IMR-90 (cell line): ENCODE measurements around the gene SPACA6. TPM values are rescaled to one million over a fixed set of nuclear protein-coding genes. Genes with fewer than 3 reads are reported as not detected.

Experiments
- ATAC-seq: fragments of 200-7000 bp; cut with Tn5 transposase; 2 replicates; pipeline ENCODE4 v1.9.1; 2020; ENCODE audit warnings: low read depth, mild to moderate bottlenecking, moderate library complexity
- BruUV-seq: library from RNA; stranded (reverse); fragments of 400-500 nt; replicated peaks from 2 replicates; lab custom pipeline; 2021; lab: Mats Ljungman, UMichigan
- CTCF ChIA-PET: fragments of 300-600 bp; formaldehyde crosslinking; extraction: SDS; loops from one replicate; lab custom pipeline; 2021; ENCODE audit warnings: antibody characterized with exemption; lab: Yijun Ruan, JAX
- POLR2A ChIA-PET: fragments of 300-600 bp; sonication (Branson Sonifier 250); formaldehyde crosslinking; loops from one replicate; lab custom pipeline; 2022; ENCODE audit warnings: antibody characterized with exemption; ENCODE audit not compliant: unreplicated experiment; lab: Charles Lee
- DNase-seq: peaks from one replicate; pipeline ENCODE4 v3.0.0; 2013
- H2AFZ ChIP-seq: replicated peaks from 2 replicates; pipeline ENCODE3; 2013; ENCODE audit warnings: low read length, mild to moderate bottlenecking; ENCODE audit not compliant: poor library complexity
- H2AK5ac ChIP-seq: 2 replicates; pipeline ENCODE4 v1.6.1; 2013; ENCODE audit warnings: low read depth, low read length, inconsistent platforms
- H2AK9ac ChIP-seq: replicated peaks from 2 replicates; pipeline ENCODE3; 2013; ENCODE audit warnings: mild to moderate bottlenecking, low read depth, low read length, moderate library complexity; ENCODE audit not compliant: poor library complexity
- H2BK120ac ChIP-seq: 2 replicates; pipeline ENCODE4 v1.6.1; 2013; ENCODE audit warnings: low read depth, low read length, inconsistent platforms
- H2BK15ac ChIP-seq: 3 replicates; pipeline ENCODE4 v1.6.1; 2013; ENCODE audit warnings: low read depth, low read length, inconsistent platforms
- H2BK20ac ChIP-seq: 2 replicates; pipeline ENCODE4 v1.6.1; 2013; ENCODE audit warnings: low read depth, mild to moderate bottlenecking, inconsistent platforms, low read length, moderate library complexity
- H2BK5ac ChIP-seq: 2 replicates; pipeline ENCODE4 v1.6.1; 2013; ENCODE audit warnings: mild to moderate bottlenecking, low read depth, low read length, inconsistent platforms; ENCODE audit not compliant: poor library complexity, severe bottlenecking
- H3K14ac ChIP-seq: replicated peaks from 2 replicates; pipeline ENCODE4 v1.6.1; 2013; ENCODE audit warnings: low read depth, low read length, inconsistent platforms
- H3K18ac ChIP-seq: 2 replicates; pipeline ENCODE4 v1.6.1; 2013; ENCODE audit warnings: low read depth, low read length, control low read depth
- H3K23ac ChIP-seq: 2 replicates; pipeline ENCODE4 v1.6.1; 2013; ENCODE audit warnings: low read depth, low read length, inconsistent platforms
- H3K27ac ChIP-seq: 2 replicates; pipeline ENCODE4 v1.5.1; 2013; ENCODE audit warnings: mild to moderate bottlenecking, control low read depth, low read length; ENCODE audit not compliant: insufficient read depth
- H3K27me3 ChIP-seq: 2 replicates; pipeline ENCODE4 v1.6.1; 2013; ENCODE audit warnings: low read length; ENCODE audit not compliant: control insufficient read depth, insufficient read depth
- H3K36me3 ChIP-seq: 2 replicates; pipeline ENCODE4 v1.6.1; 2013; ENCODE audit warnings: low read length, mixed read lengths; ENCODE audit not compliant: control insufficient read depth, insufficient read depth
- H3K4ac ChIP-seq: 2 replicates; pipeline ENCODE4 v1.6.1; 2013; ENCODE audit warnings: low read depth, low read length, inconsistent platforms
- H3K4me1 ChIP-seq: 2 replicates; pipeline ENCODE4 v1.6.1; 2013; ENCODE audit warnings: low read length, mixed read lengths; ENCODE audit not compliant: control insufficient read depth, insufficient read depth
- H3K4me2 ChIP-seq: 2 replicates; pipeline ENCODE4 v1.6.1; 2013; ENCODE audit warnings: low read depth, mild to moderate bottlenecking, control low read depth, low read length, moderate library complexity
- H3K4me3 ChIP-seq: 2 replicates; pipeline ENCODE4 v1.5.1; 2013; ENCODE audit warnings: low read depth, mild to moderate bottlenecking, control low read depth, low read length, moderate library complexity; ENCODE audit not compliant: insufficient read depth
- H3K56ac ChIP-seq: 2 replicates; pipeline ENCODE4 v1.6.1; 2013; ENCODE audit warnings: low read length, inconsistent platforms; ENCODE audit not compliant: insufficient read depth; ENCODE audit errors: extremely low read depth
- H3K79me1 ChIP-seq, 2 experiments: 2 replicates each; pipeline ENCODE4 v1.6.1; 2013; ENCODE audit warnings: low read length in 2 of 2, inconsistent platforms in 1 of 2, low read depth in 1 of 2
- H3K9ac ChIP-seq: 2 replicates; pipeline ENCODE4 v1.6.1; 2013; ENCODE audit warnings: low read depth, low read length, control low read depth
- H3K9me1 ChIP-seq: 2 replicates; pipeline ENCODE4 v1.6.1; 2013; ENCODE audit warnings: low read length, inconsistent platforms; ENCODE audit not compliant: insufficient read depth
- H3K9me3 ChIP-seq: 2 replicates; pipeline ENCODE4 v1.6.1; 2013; ENCODE audit warnings: low read length; ENCODE audit not compliant: control insufficient read depth, insufficient read depth
- H4K20me1 ChIP-seq: 2 replicates; pipeline ENCODE4 v1.6.1; 2013; ENCODE audit warnings: low read length, inconsistent platforms; ENCODE audit not compliant: insufficient read depth
- H4K5ac ChIP-seq: 2 replicates; pipeline ENCODE4 v1.6.1; 2013; ENCODE audit warnings: mild to moderate bottlenecking, low read depth, low read length, control low read depth
- H4K8ac ChIP-seq, 2 experiments: 2 replicates each; pipeline ENCODE4 v1.6.1; 2013; ENCODE audit warnings: low read depth in 2 of 2, low read length in 2 of 2, control low read depth in 1 of 2, inconsistent platforms in 1 of 2
- H4K91ac ChIP-seq: 2 replicates; pipeline ENCODE4 v1.6.1; 2013; ENCODE audit warnings: low read depth, low read length, inconsistent platforms; ENCODE audit not compliant: insufficient read depth
- BHLHE40 ChIP-seq: fragments of 150-350 bp; IDR thresholded peaks from 2 replicates; pipeline ENCODE4 v1.6.1; 2016; ENCODE audit warnings: mild to moderate bottlenecking, low read depth, low read length
- MXI1 ChIP-seq: IDR thresholded peaks from 2 replicates; pipeline ENCODE4 v1.6.1; 2012; ENCODE audit warnings: low read depth, mild to moderate bottlenecking, low read length, moderate library complexity, borderline replicate concordance
- POLR2A ChIP-seq: IDR thresholded peaks from 2 replicates; pipeline ENCODE4 v1.6.1; 2012; ENCODE audit warnings: mild to moderate bottlenecking, low read depth, low read length
- RAD21 ChIP-seq: IDR thresholded peaks from 2 replicates; pipeline ENCODE4 v1.6.1; 2012; ENCODE audit warnings: low read length, improper control_type of control experiment
- RCOR1 ChIP-seq: IDR thresholded peaks from 2 replicates; pipeline ENCODE4 v1.6.1; 2012; ENCODE audit warnings: mild to moderate bottlenecking, low read length, improper control_type of control experiment; ENCODE audit not compliant: insufficient replicate concordance
- WGBS, 2 experiments: methylation state at CpG; one replicate each; pipeline versions ENCODE4 v1.1.5 to v1.1.7; 2013; ENCODE audit warnings: missing lambda C conversion rate in 2 of 2; ENCODE audit not compliant: insufficient read length in 1 of 2; ENCODE audit errors: extremely low coverage in 2 of 2; 5-methylcytosine and 5-hydroxymethylcytosine counted together
- dilution Hi-C: fragments of 300-500 bp; cut with HindIII; formaldehyde crosslinking; loops from one replicate; pipeline ENCODE4 v1.14.3; 2018; ENCODE audit warnings: low sequenced_read_pairs; ENCODE audit not compliant: unreplicated experiment
- in situ Hi-C: fragments of 300-500 bp; cut with MboI; formaldehyde crosslinking; loops from 3 replicates; pipeline ENCODE4 v1.14.3; 2019; ENCODE audit warnings: low sequenced_read_pairs, inconsistent platforms, mixed read lengths
- intact Hi-C: fragments of 100-400 bp; cut with micrococcal nuclease; formaldehyde crosslinking; loops from 2 replicates; pipeline ENCODE4 v1.10.0; 2022
- polyA plus RNA-seq, 3 experiments: library from polyadenylated mRNA; depleted of rRNA; stranded (reverse); fragments of >200 nt; gene quantifications; 2 replicates each; pipeline ENCODE4 v1.2.3, GENCODE V29; 2012; ENCODE audit warnings: low replicate concordance in 1 of 3
- total RNA-seq: library from RNA; depleted of rRNA; stranded (reverse); fragments of >200 nt; gene quantifications from 2 replicates; pipeline ENCODE4 v1.2.3, GENCODE V29; 2012
- TF ChIP-seq, protein P1 (sequence below): fragments of 150-350 bp; IDR thresholded peaks from 2 replicates; pipeline ENCODE4 v1.6.1; 2017; ENCODE audit warnings: mild to moderate bottlenecking, antibody characterized with exemption, low read length, low read depth

Gene SPACA6
- total and polyA plus RNA-seq, 2 of the 4 experiments (the other 2 are of a cell fraction) = 1.3 to 13.6 TPM

- Histone ChIP-seq H2BK5ac (no peak overlapping the region), H3K36me3 (no peaks in the 10 kb centered on the region), H3K56ac (no peak overlapping the region), H2BK20ac (no peak overlapping the region), H3K27me3 (no peaks in the 10 kb centered on the region), H3K4me2 (no peak overlapping the region), H4K20me1 (no peaks in the 10 kb centered on the region), H4K8ac (no peak overlapping the region), H3K4me1 (no peaks in the 10 kb centered on the region), H3K79me1 (no peaks in the 10 kb centered on the region), H3K9me3 (no peaks in the 10 kb centered on the region; the same call in 1 of the 2 replicates), H3K9me1 (no peaks in the 10 kb centered on the region), H3K27ac (no peak overlapping the region), H2AFZ (no peak overlapping the region), H4K5ac (no peak overlapping the region), H3K18ac (no peak overlapping the region), H3K4ac (no peak overlapping the region), H3K4me3 (no peak overlapping the region), H3K14ac (no peak overlapping the region), H3K9ac (no peak overlapping the region), H2BK120ac (no peak overlapping the region), H2BK15ac (no peak overlapping the region), H4K91ac (no peak overlapping the region), H2AK9ac (no peak overlapping the region), H2AK5ac (no peak overlapping the region), H3K23ac (no peak overlapping the region)
- ATAC-seq (no peak), DNase-seq (no peak)
- intact Hi-C loops = no loop called here
- in situ Hi-C loops = no loop called here
- BruUV-seq = no TSS peak
- 86% methylated on average over 1 of the region's 3 CpGs; no CpG with 5 or more reads in 1 of the 2 experiments for WGBS, 2 experiments
- CTCF ChIA-PET = interaction anchor here (0.9 kb wide), 1 partner anchor 9 kb away, joined by 4 read pairs; no protein-coding TSS in a partner anchor
- no peak for TF ChIP-seq RCOR1
- TF ChIP-seq POLR2A = no peak
- no peak for TF ChIP-seq BHLHE40
- TF ChIP-seq, protein P1, sequence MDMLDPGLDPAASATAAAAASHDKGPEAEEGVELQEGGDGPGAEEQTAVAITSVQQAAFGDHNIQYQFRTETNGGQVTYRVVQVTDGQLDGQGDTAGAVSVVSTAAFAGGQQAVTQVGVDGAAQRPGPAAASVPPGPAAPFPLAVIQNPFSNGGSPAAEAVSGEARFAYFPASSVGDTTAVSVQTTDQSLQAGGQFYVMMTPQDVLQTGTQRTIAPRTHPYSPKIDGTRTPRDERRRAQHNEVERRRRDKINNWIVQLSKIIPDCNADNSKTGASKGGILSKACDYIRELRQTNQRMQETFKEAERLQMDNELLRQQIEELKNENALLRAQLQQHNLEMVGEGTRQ = no peak
- no peak for TF ChIP-seq MXI1
- TF ChIP-seq RAD21 = no peak
- POLR2A ChIA-PET = no interaction called here
- dilution Hi-C loops = no loop called here
Measured at GRCh38 chr19:51743405-51743804, 50.3 kb downstream of the SPACA6 start.
